Measurements from ENCODE around the gene TBKBP1.
A peak's percentile ranks its signal among the peaks of the same experiment; 100 is the strongest.
"Not testable (repeated sequence)": the region's sequence is repeated elsewhere in the genome, so short reads cannot be mapped to it uniquely, and the experiment has no call there.

TBKBP1 gene

DNA sequence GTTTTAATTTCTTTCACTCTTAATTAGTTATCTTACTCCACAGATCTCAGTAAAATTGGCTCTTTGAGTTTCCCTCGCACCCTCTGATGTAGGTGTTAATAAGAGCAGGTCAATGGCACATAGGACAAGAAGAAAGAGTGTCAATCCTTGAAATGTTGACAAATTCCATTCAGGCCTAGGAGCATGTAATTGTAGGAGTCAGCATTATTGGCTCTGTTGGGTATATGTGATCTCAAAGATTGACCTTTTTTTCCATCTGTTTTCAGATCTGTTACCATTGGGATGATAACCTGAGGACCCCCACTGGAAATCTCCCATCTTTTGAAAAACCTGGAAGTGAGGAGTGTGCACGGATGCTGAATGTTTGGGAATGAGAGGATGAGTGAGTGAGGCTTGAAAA, 11.8 kb upstream of the TBKBP1 start:
- DNase-seq (ENCODE audit: low spot score) = no peak

DNA sequence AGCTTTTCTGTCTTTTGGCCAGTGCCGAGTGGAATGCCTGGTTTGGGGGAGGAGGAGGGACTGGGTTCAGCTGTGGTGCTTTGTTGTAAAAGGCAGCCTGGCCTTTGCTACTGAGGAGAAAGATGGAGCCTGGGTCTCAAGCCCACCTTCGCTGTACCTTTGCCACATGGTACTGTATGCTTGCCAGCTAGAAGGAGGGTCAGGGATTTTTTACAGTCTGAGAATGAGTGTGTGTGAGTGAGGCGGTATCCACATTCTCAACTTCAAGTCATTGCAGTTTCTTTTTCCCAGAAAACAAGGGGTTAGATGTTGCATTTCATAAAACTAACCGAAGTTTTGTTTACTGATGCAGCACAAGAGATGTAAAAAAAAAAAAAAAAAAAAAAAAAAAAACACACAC, 11.2 kb upstream of the TBKBP1 start:
- DNase-seq (ENCODE audit: low spot score) = not testable (repeated sequence)

GRCh38 chr17:47684025-47684424, 9.9 kb upstream of the TBKBP1 start:
- DNase-seq (ENCODE audit: low spot score) = no peak

GRCh38 chr17:47684535-47685193, 9.3 kb upstream of the TBKBP1 start:
- no peak for DNase-seq (ENCODE audit: low spot score)

- no peak for DNase-seq (ENCODE audit: low spot score)
Observed at GRCh38 chr17:47685556-47686275, 8.2 kb upstream of the TBKBP1 start.

DNA sequence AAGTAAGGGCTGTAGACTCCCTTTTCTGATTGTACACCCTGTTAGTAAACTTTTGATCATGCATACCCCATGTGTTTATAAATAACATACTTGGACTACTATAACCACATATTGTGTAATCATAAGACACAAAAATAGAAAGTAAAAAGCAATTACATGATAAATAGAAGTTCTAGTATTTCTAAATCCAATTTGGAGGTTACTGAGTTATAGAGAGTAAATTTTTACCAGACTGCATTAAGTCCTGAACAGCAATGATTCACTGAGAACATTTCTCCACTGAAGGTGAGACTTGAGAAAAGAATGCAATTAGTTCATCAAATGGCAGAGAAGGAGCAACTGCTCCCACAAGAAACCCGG, 7.7 kb upstream of the TBKBP1 start:
- DNase-seq (ENCODE audit: low spot score) = no peak

DNA sequence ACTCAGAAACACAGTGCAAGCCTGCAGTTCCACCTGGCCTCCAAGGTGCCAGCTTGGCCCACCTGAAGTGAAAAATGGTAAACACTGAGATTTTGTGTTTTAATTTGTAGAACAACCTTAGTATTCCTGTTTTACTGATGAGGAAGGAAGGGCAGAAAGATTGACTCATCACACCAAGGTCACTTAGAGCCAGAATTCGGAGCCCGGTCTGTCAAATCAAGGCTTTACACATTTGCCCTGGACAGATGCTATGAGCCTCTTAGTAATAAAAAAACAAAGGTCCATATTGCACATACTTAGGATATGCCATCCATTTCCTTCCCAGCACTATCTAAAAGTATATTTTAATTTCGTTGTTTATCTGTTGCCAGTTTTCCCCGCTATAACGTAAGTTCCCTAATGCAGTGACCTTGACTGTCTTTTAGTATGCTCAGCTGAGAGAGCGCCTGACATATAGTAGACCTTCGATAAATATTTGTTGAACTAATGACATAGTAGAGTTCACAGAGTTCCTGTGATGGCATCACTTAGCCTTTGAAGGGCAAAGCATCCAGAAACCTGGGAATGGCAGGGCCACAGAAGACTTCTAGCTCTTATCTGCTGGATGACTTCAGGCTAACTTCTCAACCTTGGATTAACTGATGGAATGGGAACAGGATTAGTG, 7.2 kb upstream of the TBKBP1 start:
- DNase-seq (ENCODE audit: low spot score) = no peak

DNA sequence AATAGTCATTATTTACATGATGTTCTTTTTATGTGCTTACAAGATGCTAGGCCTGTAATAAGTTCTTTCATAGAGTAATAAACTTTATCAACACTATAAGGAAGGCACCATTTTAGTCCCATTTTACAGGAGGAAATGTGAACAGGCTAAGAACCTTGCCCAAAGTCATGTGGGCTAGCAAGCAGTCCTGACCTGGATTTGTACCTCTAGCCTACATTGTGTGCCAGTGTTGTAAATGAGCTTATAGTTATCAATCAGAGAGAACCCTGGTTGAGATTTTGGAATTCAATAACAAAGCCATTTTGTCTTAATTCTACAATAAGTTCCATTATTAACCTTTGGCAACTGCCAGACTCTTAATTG, 6.7 kb upstream of the TBKBP1 start:
- no peak for DNase-seq (ENCODE audit: low spot score)

GRCh38 chr17:47687748-47688147, 6.2 kb upstream of the TBKBP1 start:
- no peak for DNase-seq (ENCODE audit: low spot score)

DNA sequence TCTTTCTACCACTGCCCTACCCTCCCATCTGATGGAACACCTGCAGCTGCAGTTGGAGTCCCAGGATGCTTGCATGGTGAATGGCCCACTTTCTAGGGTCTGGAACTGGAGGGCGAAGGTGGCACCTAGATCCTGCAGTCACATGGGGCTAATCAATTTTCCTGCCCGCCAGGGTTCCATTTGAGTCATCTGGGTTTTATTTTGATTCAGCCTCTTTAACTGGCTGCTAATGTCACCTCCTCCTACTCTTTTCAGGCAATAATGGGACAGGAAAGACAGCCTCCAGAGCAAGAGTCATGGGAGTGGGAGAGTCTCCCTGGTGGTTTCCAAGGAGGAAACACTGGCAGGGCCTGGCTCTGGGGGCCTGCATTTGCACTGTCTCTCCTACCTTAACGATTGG, 3.8 kb upstream of the TBKBP1 start:
- DNase-seq (ENCODE audit: low spot score) = no peak

DNA sequence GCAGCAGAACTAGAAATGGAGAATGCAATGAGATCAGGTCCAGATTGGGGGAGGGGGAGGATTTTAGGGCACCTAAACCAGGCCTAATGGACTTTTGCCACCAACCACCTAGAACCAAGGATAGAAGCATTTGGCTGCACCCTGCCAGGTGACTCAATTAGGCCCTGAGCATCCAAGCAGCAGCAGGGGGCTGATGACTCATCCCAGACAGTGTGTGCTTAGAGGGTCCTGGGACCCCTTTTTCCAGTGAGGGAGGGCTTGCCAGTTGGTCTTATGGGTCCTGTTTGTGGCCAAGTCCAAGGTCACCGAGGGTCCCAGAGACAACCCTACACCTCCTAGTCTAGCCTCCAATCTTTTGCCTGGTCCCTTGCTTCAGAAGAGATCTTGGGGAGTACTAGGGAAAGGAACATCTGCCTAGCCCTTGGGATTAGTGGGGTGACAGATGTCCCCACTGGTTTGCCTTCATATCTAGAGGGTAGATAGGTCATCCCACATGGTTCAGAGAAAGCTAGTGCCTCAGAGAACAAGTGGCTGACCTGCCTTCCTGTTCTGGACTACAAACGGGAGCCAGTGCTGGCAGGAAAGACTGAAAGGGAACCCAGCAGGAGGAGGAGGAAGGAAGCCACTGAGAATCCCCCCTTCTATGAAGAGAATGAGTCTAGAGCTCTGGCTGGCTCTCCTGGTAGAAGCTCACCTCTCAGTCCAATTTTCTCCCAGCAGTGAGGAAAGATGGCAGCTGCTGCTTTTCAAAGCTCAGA, 1.6 kb upstream of the TBKBP1 start:
- no peak for DNase-seq (ENCODE audit: low spot score)

DNA sequence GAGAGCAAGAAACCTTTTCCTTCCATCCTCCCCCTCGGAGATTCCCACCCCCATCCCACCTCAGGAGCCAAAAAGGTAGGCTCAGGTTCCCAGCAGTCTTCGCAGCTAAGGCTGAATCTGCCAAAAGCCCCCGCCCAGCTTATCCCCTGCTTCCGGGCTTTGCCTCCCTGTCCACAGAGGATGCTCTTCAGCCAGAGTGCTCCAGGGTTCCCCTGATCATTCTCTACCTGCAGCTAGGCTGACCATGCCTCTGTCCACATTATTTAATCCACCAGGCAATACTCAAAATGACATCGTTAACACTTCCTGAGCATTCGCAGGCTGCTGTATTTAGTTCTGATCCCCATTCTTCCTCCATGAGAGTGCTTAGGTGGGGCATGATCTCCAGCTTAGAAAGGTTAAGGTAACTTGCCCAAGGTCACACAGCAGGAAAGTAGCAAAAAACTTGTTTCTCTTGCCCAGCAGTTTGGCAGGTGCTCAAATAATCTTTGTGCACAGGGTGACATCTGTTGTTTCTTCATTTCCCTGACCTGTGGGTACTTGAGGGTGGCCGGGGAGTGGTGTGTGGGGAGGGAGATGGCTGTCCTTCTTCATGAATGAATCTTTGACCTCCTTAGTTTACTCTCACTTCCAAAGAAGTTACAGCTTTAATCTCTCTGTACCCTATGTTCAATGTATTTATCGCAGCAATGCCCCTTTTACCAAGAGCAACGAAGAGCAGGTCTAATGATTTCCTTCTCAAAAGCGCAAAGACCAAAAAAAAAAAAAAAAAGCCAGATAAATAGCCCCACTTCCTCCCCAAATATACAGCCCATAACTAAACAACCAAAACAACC, 848 bp upstream of the TBKBP1 start:
- DNase-seq (ENCODE audit: low spot score) = no peak

GRCh38 chr17:47694581-47695428, 844 bp downstream of the TBKBP1 start:
- DNase-seq (ENCODE audit: low spot score) = no peak

GRCh38 chr17:47695429-47696376, 1.7 kb downstream of the TBKBP1 start:
- DNase-seq (ENCODE audit: low spot score) = no peak

GRCh38 chr17:47696717-47697642, 3.0 kb downstream of the TBKBP1 start:
- DNase-seq (ENCODE audit: low spot score) = no peak

DNA sequence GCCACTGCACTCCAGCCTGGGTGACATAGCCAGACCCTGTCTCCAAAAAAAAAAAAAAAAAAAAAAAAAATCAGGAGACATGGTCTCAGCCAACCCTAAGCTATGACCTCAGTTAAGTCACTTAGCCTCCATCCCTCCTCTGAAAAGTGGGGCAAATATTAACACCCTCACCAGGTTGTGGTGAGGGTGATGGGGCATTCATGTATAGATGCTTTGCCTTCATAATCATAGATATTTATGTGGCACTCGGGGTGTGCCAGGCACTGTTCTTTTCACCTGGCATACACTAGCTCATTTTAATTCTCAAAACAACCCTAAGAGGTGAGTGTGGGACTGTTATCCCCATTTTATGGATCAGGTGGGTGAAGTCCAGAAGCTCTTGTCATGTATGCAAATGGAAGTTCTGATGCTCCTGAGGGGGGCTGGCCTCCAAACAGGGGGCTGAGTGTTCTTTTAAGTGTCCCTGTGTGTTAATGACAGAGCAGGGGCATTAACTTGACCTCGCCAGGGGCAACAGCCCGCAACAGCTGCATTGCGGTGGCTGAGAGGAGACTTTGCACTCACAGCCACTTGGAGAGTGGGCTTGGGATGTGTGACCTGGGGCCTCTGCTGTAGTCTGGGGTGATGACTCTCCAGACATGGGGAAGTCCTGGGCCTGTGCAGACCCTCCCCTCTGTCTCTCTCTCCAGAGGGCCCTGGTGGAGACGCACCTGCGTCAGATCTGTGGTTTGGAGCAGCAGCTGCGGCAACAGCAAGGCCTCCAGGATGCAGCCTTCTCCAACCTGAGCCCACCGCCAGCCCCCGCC, 4.1 kb downstream of the TBKBP1 start:
- DNase-seq (ENCODE audit: low spot score) = no peak

- DNase-seq (ENCODE audit: low spot score) = peak; percentile 54
Observed at GRCh38 chr17:47698749-47699535, 5.0 kb downstream of the TBKBP1 start.
